Transverse colon (tissue), 4 donors: ENCODE measurements around the gene TAF11L3. TPM values are rescaled to one million over a fixed set of nuclear protein-coding genes. Genes with fewer than 3 reads are reported as not detected.
"Not testable (repeated sequence)": the region's sequence is repeated elsewhere in the genome, so short reads cannot be mapped to it uniquely, and the experiment has no call there.

Source experiments
- DNase-seq: peaks from one replicate; pipeline ENCODE4 v3.0.0-alpha.2; 2019
- H3K27ac ChIP-seq, 4 donors: fragments of 200-600 bp; sonication (generic); 2 replicates each; pipeline ENCODE4 v1.5.1; 2016 to 2018; ENCODE audit warnings: inconsistent platforms in 4 of 4
- H3K27me3 ChIP-seq: fragments of 200-600 bp; sonication (generic); 2 replicates; pipeline ENCODE4 v1.5.1; 2017; ENCODE audit warnings: inconsistent platforms
- H3K36me3 ChIP-seq, 4 donors: fragments of 200-600 bp; sonication (generic); 2 replicates each; pipeline ENCODE4 v1.5.1; 2017 to 2019; ENCODE audit warnings: inconsistent platforms in 4 of 4
- H3K4me1 ChIP-seq, 4 donors: fragments of 200-600 bp; sonication (generic); 2 replicates each; pipeline ENCODE4 v1.5.1; 2017 to 2020; ENCODE audit warnings: inconsistent platforms in 4 of 4
- H3K4me3 ChIP-seq, 4 donors: fragments of 200-600 bp; sonication (generic); 1 replicate in 1 of 4; 2 replicates in 3 of 4; pipeline versions ENCODE4 v1.5.1 to v1.6.1; 2017 to 2019; ENCODE audit warnings: inconsistent platforms in 4 of 4
- H3K9me3 ChIP-seq, 2 donors: fragments of 200-600 bp; sonication (generic); 2 replicates each; pipeline ENCODE4 v1.5.1; 2017 to 2019; ENCODE audit warnings: inconsistent platforms in 2 of 2
- CTCF ChIP-seq, 5 experiments: fragments of 200-600 bp in 3 of 5; fragments of 450-650 bp in 2 of 5; sonication (generic) in 3 of 5; IDR thresholded peaks; 1 replicate in 2 of 5; 2 replicates in 3 of 5; pipeline ENCODE4 v1.5.1; 2016 to 2017; ENCODE audit warnings: antibody characterized with exemption in 5 of 5, inconsistent platforms in 3 of 5, mild to moderate bottlenecking in 2 of 5, moderate library complexity in 1 of 5
- EP300 ChIP-seq: sonication (generic); formaldehyde crosslinking; IDR thresholded peaks from one replicate; pipeline ENCODE4 v1.6.1; 2017; ENCODE audit warnings: antibody characterized with exemption, low read depth
- POLR2A ChIP-seq: fragments of 450-650 bp; IDR thresholded peaks from one replicate; pipeline ENCODE4 v1.6.1; 2016; ENCODE audit warnings: antibody characterized with exemption, mild to moderate bottlenecking, moderate library complexity
- POLR2AphosphoS5 ChIP-seq, 3 donors: sonication (generic); formaldehyde crosslinking; IDR thresholded peaks; one replicate each; pipeline ENCODE4 v1.6.1; 2016; ENCODE audit warnings: antibody characterized with exemption in 3 of 3
- WGBS, 2 donors: methylation state at CpG; one replicate each; pipeline ENCODE4 v1.1.5; 2018; ENCODE audit warnings: low coverage in 1 of 2; 5-methylcytosine and 5-hydroxymethylcytosine counted together
- in situ Hi-C, 4 donors: fragments of 200-750 bp; cut with MboI; loops; one replicate each; pipeline versions ENCODE4 v1.15.0 to v1.15.1; 2017; ENCODE audit warnings: low sequenced_read_pairs in 3 of 4, low pct_ligation_motif_present in 1 of 4, low pct_unique_long_range_greater_than_20kb in 1 of 4
- intact Hi-C: fragments of 100-400 bp; cut with DNase I; formaldehyde crosslinking; loops from one replicate; pipeline ENCODE4 v1.15.1; 2023; ENCODE audit warnings: low total_unique reads
- total RNA-seq, 4 donors: library from RNA; depleted of rRNA; stranded (reverse); fragments of >200 nt; gene quantifications; one replicate each; pipeline ENCODE4 v1.1.0, GENCODE V29; 2016

The TAF11L3 gene
- total RNA-seq, 4 donors from 2014 or later, result not detected

GRCh38 chr5:17481378-17481777, 36.8 kb upstream of the TAF11L3 start:
- in situ Hi-C loops, result no loop called here
- Histone ChIP-seq H3K36me3 (no peaks in the 10 kb centered on the region), H3K27me3 (no peaks in the 10 kb centered on the region), H3K9me3 (no peaks in the 10 kb centered on the region), H3K4me1 (no peaks in the 10 kb centered on the region), H3K4me3 (no peak overlapping the region), H3K27ac (no peak overlapping the region)
- TF ChIP-seq EP300 (no peak), POLR2A (no peak), POLR2AphosphoS5 (IDR thresholded peaks at IDR 0.05) (no peak), CTCF (IDR thresholded peaks at IDR 0.05) (no peak)
- 82 to 86% methylated on average over 3 to 4 of the region's 4 CpGs for WGBS, 2 donors
- intact Hi-C loops, result no loop called here
- no peak for DNase-seq

GRCh38 chr5:17482790-17483189, 35.4 kb upstream of the TAF11L3 start:
- no peak for DNase-seq
- Histone ChIP-seq H3K27me3 (no peaks in the 10 kb centered on the region), H3K4me1 (no peaks in the 10 kb centered on the region), H3K27ac (no peak overlapping the region), H3K9me3 (no peaks in the 10 kb centered on the region), H3K4me3 (no peak overlapping the region), H3K36me3 (no peaks in the 10 kb centered on the region)
- in situ Hi-C loops, result no loop called here
- 72% methylated on average over 2 of the region's 2 CpGs; no CpG with 5 or more reads in 1 of the 2 donors for WGBS, 2 donors
- TF ChIP-seq POLR2AphosphoS5 (IDR thresholded peaks at IDR 0.05) (no peak), POLR2A (no peak), CTCF (IDR thresholded peaks at IDR 0.05) (no peak), EP300 (no peak)
- intact Hi-C loops, result no loop called here

GRCh38 chr5:17486464-17487173, 31.5 kb upstream of the TAF11L3 start:
- in situ Hi-C loops, DNase-seq, H3K9me3 ChIP-seq, H3K27ac ChIP-seq, H3K4me3 ChIP-seq, H3K4me1 ChIP-seq, H3K27me3 ChIP-seq, intact Hi-C loops, H3K36me3 ChIP-seq: not testable (repeated sequence)
- WGBS, 2 donors, result 89 to 92% methylated on average over 6 to 10 of the region's 10 CpGs

GRCh38 chr5:17487174-17487512, 31.0 kb upstream of the TAF11L3 start:
- in situ Hi-C loops (no loop called here), intact Hi-C loops (no loop called here)
- no peaks in the 10 kb centered on the region for H3K9me3 ChIP-seq
- no peak for DNase-seq
- TF ChIP-seq CTCF (IDR thresholded peaks at IDR 0.05) (no peak), EP300 (no peak), POLR2AphosphoS5 (IDR thresholded peaks at IDR 0.05) (no peak), POLR2A (no peak)
- H3K27ac ChIP-seq, result no peak overlapping the region
- no peaks in the 10 kb centered on the region for H3K27me3 ChIP-seq
- WGBS, 2 donors, result 70 to 83% methylated on average over 1 of the region's 1 CpG
- no peaks in the 10 kb centered on the region for H3K36me3 ChIP-seq
- H3K4me1 ChIP-seq, result no peaks in the 10 kb centered on the region
- no peak overlapping the region for H3K4me3 ChIP-seq

GRCh38 chr5:17491257-17491656, 26.9 kb upstream of the TAF11L3 start:
- intact Hi-C loops, H3K27ac ChIP-seq, H3K4me1 ChIP-seq, H3K9me3 ChIP-seq, in situ Hi-C loops, H3K27me3 ChIP-seq, H3K36me3 ChIP-seq, H3K4me3 ChIP-seq, DNase-seq: not testable (repeated sequence)
- 95% methylated on average over 17 of the region's 23 CpGs; no CpG with 5 or more reads in 1 of the 2 donors for WGBS, 2 donors
